H1 (cell line): ENCODE measurements around the gene AURKAIP1. TPM values are rescaled to one million over a fixed set of nuclear protein-coding genes. Genes with fewer than 3 reads are reported as not detected.

ENCODE experiments used
- CTCF ChIA-PET: fragments of 300-600 bp; sonication (Branson Sonifier 250); formaldehyde crosslinking; loops from one replicate; lab custom pipeline; 2021; ENCODE audit not compliant: partially characterized antibody; lab: Charles Lee
- POLR2A ChIA-PET: fragments of 300-600 bp; sonication (Branson Sonifier 250); formaldehyde crosslinking; loops from one replicate; lab custom pipeline; 2021; ENCODE audit warnings: inconsistent platforms; ENCODE audit not compliant: partially characterized antibody; lab: Charles Lee
- DNase-seq, 2 experiments: peaks; one replicate each; pipeline versions ENCODE4 v3.0.0 to v3.0.0-alpha.2; 2010 to 2022; ENCODE audit warnings: low spot score in 2 of 2, low read depth in 1 of 2, mixed read lengths in 1 of 2
- FAIRE-seq: peaks from 2 replicates; lab custom pipeline; 2011; peaks lifted over from hg19 to GRCh38; lab: Jason Lieb, UNC
- H2AFZ ChIP-seq: 2 replicates; pipeline ENCODE4 v1.8.1; 2012; ENCODE audit warnings: low read length, inconsistent platforms
- H2AK5ac ChIP-seq: 2 replicates; pipeline ENCODE4 v1.6.1; 2013; ENCODE audit warnings: low read depth, low read length
- H2BK120ac ChIP-seq: replicated peaks from 2 replicates; pipeline ENCODE3; 2013; ENCODE audit warnings: low read depth, low read length, inconsistent platforms
- H2BK12ac ChIP-seq: 2 replicates; pipeline ENCODE4 v1.6.1; 2013; ENCODE audit warnings: low read depth, low read length
- H2BK15ac ChIP-seq: 2 replicates; pipeline ENCODE4 v1.6.1; 2013; ENCODE audit warnings: low read length
- H2BK20ac ChIP-seq: 2 replicates; pipeline ENCODE4 v1.6.1; 2013; ENCODE audit warnings: low read length
- H2BK5ac ChIP-seq: 2 replicates; pipeline ENCODE4 v1.6.1; 2013; ENCODE audit warnings: low read depth, low read length
- H3K14ac ChIP-seq: 2 replicates; pipeline ENCODE4 v1.6.1; 2013; ENCODE audit warnings: inconsistent platforms; ENCODE audit not compliant: insufficient read length
- H3K18ac ChIP-seq: 2 replicates; pipeline ENCODE4 v1.6.1; 2013; ENCODE audit warnings: low read length; ENCODE audit errors: extremely low read depth
- H3K23ac ChIP-seq: 2 replicates; pipeline ENCODE4 v1.6.1; 2013; ENCODE audit warnings: inconsistent platforms; ENCODE audit not compliant: insufficient read length
- H3K23me2 ChIP-seq: 2 replicates; pipeline ENCODE4 v1.6.1; 2013; ENCODE audit warnings: low read depth, low read length
- H3K27ac ChIP-seq: 2 replicates; pipeline ENCODE4 v1.6.1; 2011; ENCODE audit warnings: low read depth, low read length, inconsistent platforms
- H3K27me3 ChIP-seq, 4 experiments: replicated peaks in 1 of 4; 1 replicate in 1 of 4; 2 replicates in 3 of 4; pipeline versions ENCODE4 v1.6.1 to v1.8.1; 2011 to 2013; ENCODE audit warnings: low read length in 3 of 4, mild to moderate bottlenecking in 3 of 4, inconsistent platforms in 2 of 4, mixed read lengths in 2 of 4, moderate library complexity in 1 of 4; ENCODE audit not compliant: control insufficient read depth in 3 of 4, insufficient read depth in 3 of 4; ENCODE audit errors: extremely low read depth in 1 of 4
- H3K36me3 ChIP-seq, 4 experiments: 2 replicates each; pipeline versions ENCODE4 v1.6.1 to v1.8.1; 2011 to 2013; ENCODE audit warnings: mild to moderate bottlenecking in 4 of 4, low read length in 3 of 4, moderate library complexity in 2 of 4, control low read depth in 1 of 4, inconsistent platforms in 1 of 4; ENCODE audit not compliant: insufficient read depth in 4 of 4, control insufficient read depth in 2 of 4
- H3K4ac ChIP-seq: replicated peaks from 2 replicates; pipeline ENCODE3; 2013; ENCODE audit warnings: low read length, low read depth, mixed read lengths, inconsistent platforms; ENCODE audit not compliant: insufficient read length
- H3K4me1 ChIP-seq, 4 experiments: replicated peaks in 1 of 4; 1 replicate in 1 of 4; 2 replicates in 3 of 4; pipeline versions ENCODE4 v1.6.1 to v1.8.1; 2011 to 2013; ENCODE audit warnings: low read length in 3 of 4, inconsistent platforms in 2 of 4, mixed read lengths in 1 of 4; ENCODE audit not compliant: insufficient read depth in 4 of 4, control insufficient read depth in 3 of 4
- H3K4me2 ChIP-seq, 2 experiments: 2 replicates each; pipeline versions ENCODE4 v1.6.1 to v1.8.1; 2011 to 2013; ENCODE audit warnings: low read depth in 2 of 2, low read length in 2 of 2, control low read depth in 1 of 2, inconsistent platforms in 1 of 2, mild to moderate bottlenecking in 1 of 2; ENCODE audit not compliant: insufficient read depth in 1 of 2
- H3K4me3 ChIP-seq, 4 experiments: fragments of 200-600, 300-600 bp in 1 of 4; sonication (generic), shearing (Covaris generic), sonication (Bioruptor Twin) in 1 of 4; 2 replicates each; pipeline versions ENCODE4 v1.5.1 to v1.8.1; 2011 to 2016; ENCODE audit warnings: low read length in 4 of 4, low read depth in 3 of 4, control low read depth in 2 of 4, inconsistent platforms in 2 of 4, mild to moderate bottlenecking in 2 of 4, mixed read lengths in 1 of 4, moderate library complexity in 1 of 4; ENCODE audit not compliant: insufficient read depth in 2 of 4; ENCODE audit errors: extremely low read depth in 1 of 4
- H3K56ac ChIP-seq: replicated peaks from 2 replicates; pipeline ENCODE3; 2013; ENCODE audit warnings: low read depth, mild to moderate bottlenecking, mixed read lengths, low read length, inconsistent platforms; ENCODE audit not compliant: insufficient read length
- H3K79me1 ChIP-seq: 2 replicates; pipeline ENCODE4 v1.6.1; 2013; ENCODE audit warnings: low read depth, low read length, control low read depth
- H3K79me2 ChIP-seq, 2 experiments: 2 replicates each; pipeline versions ENCODE4 v1.6.1 to v1.8.1; 2012 to 2013; ENCODE audit warnings: low read length in 2 of 2, mild to moderate bottlenecking in 2 of 2, inconsistent platforms in 1 of 2; ENCODE audit not compliant: insufficient read depth in 2 of 2, control insufficient read depth in 1 of 2
- H3K9ac ChIP-seq, 4 experiments: replicated peaks in 1 of 4; 1 replicate in 1 of 4; 2 replicates in 3 of 4; pipeline versions ENCODE4 v1.6.1 to v1.8.1; 2011 to 2013; ENCODE audit warnings: low read depth in 3 of 4, low read length in 3 of 4, control low read depth in 2 of 4, mild to moderate bottlenecking in 2 of 4, moderate library complexity in 2 of 4, inconsistent platforms in 1 of 4; ENCODE audit errors: extremely low read depth in 1 of 4
- H3K9me3 ChIP-seq, 2 experiments: 2 replicates each; pipeline versions ENCODE4 v1.6.1 to v1.8.1; 2012 to 2013; ENCODE audit warnings: mild to moderate bottlenecking in 2 of 2, moderate library complexity in 2 of 2, control low read depth in 1 of 2, inconsistent platforms in 1 of 2, low read depth in 1 of 2, low read length in 1 of 2, mixed read lengths in 1 of 2; ENCODE audit not compliant: insufficient read depth in 2 of 2
- H4K20me1 ChIP-seq, 2 experiments: replicated peaks in 1 of 2; 2 replicates each; pipeline versions ENCODE3 to v1.8.1; 2011 to 2013; ENCODE audit warnings: inconsistent platforms in 2 of 2, low read length in 2 of 2, mild to moderate bottlenecking in 1 of 2; ENCODE audit not compliant: insufficient read depth in 2 of 2, control insufficient read depth in 1 of 2
- H4K5ac ChIP-seq: 2 replicates; pipeline ENCODE4 v1.6.1; 2013; ENCODE audit warnings: low read length, low read depth, mixed read lengths, inconsistent platforms; ENCODE audit not compliant: insufficient read length
- H4K8ac ChIP-seq: 2 replicates; pipeline ENCODE4 v1.8.0; 2013; ENCODE audit warnings: mild to moderate bottlenecking, moderate library complexity, low read length, inconsistent platforms; ENCODE audit not compliant: insufficient read depth; ENCODE audit errors: extremely low read depth
- H4K91ac ChIP-seq: replicated peaks from 2 replicates; pipeline ENCODE3; 2013; ENCODE audit warnings: low read length, mixed read lengths, inconsistent platforms; ENCODE audit not compliant: insufficient read length
- CBX5 ChIP-seq: fragments of 300-800, 300-1000 bp; sonication (generic); IDR thresholded peaks from 2 replicates; pipeline ENCODE4 v1.7.1; 2016; ENCODE audit warnings: antibody characterized with exemption, low read length, low read depth
- PHF8 ChIP-seq: fragments of 200-600 bp; sonication (generic); conservative IDR thresholded peaks from 2 replicates; pipeline ENCODE4 v1.7.1; 2012; ENCODE audit warnings: low read depth, mild to moderate bottlenecking, inconsistent platforms, low read length, moderate library complexity
- SP1 ChIP-seq: IDR thresholded peaks from 2 replicates; pipeline ENCODE4 v1.6.1; 2011; ENCODE audit warnings: low read depth, low read length
- WGBS, 2 experiments: shearing (Covaris generic) in 1 of 2; methylation state at CpG; one replicate each; pipeline versions ENCODE4 v1.1.6 to v1.1.7; 2013 to 2015; ENCODE audit warnings: low lambda C conversion rate in 2 of 2, mixed read lengths in 2 of 2, inconsistent platforms in 1 of 2, low coverage in 1 of 2, missing lambda C conversion rate in 1 of 2; ENCODE audit not compliant: insufficient replicate concordance in 2 of 2, insufficient coverage in 1 of 2, insufficient read length in 1 of 2; ENCODE audit errors: extremely low coverage in 1 of 2, missing lambda C conversion rate in 1 of 2; 5-methylcytosine and 5-hydroxymethylcytosine counted together
- polyA plus RNA-seq, 7 experiments: library from polyadenylated mRNA; depleted of rRNA in 3 of 7; stranded (reverse) in 5 of 7; unstranded in 2 of 7; fragments of >200 nt in 5 of 7; fragments of 200-250 nt in 2 of 7; gene quantifications; 1 replicate in 5 of 7; 2 replicates in 1 of 7; 4 replicates in 1 of 7; pipeline versions ENCODE4 v1.2.1 to v1.2.3, GENCODE V29; 2011 to 2013; ENCODE audit warnings: missing spikeins in 2 of 7, mixed read lengths in 2 of 7
- total RNA-seq: library from RNA; stranded (reverse); fragmentation: NEBNext Ultra II Directional; extraction: Animal tissue kit (Norgen Biotek cat#: 25700); gene quantifications from 2 replicates; pipeline ENCODE4 v1.2.1, GENCODE V29; 2021
- TF ChIP-seq, protein P1 (sequence below), 3 experiments: IDR thresholded peaks; 1 replicate in 2 of 3; 2 replicates in 1 of 3; pipeline versions ENCODE4 v1.5.1 to v1.6.1; 2011; ENCODE audit warnings: low read length in 3 of 3, mild to moderate bottlenecking in 3 of 3, inconsistent platforms in 2 of 3, low read depth in 1 of 3, moderate library complexity in 1 of 3; ENCODE audit not compliant: insufficient read depth in 1 of 3; ENCODE audit errors: control extremely low read depth in 1 of 3

The AURKAIP1 gene
- total and polyA plus RNA-seq, 2 of the 8 experiments (the other 6 are each of a cell fraction or from before 2014, with no cell fraction given), result 87.8 to 194 TPM

DNA sequence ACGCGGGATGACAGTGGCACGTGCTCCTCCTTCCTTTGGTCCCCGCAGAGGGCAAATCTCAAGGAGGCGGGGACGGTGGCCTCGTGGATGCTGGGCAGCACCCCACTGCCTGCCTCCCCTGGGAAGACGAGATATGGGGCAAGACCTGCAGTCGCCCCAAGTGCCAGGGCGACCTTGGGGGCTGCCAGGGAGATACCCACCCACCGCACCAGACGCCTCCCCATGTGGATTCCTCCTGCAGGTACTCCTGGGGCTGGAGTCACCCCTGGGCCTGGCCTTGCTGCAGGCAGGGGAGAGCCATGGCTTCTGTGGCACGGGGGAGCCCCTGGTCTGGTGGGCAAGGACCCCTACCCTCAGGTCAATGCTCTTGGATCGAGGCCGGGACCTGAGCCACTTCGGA is 5.9 kb upstream of the AURKAIP1 start:
- H3K18ac ChIP-seq, result no peak overlapping the region
- H2BK20ac ChIP-seq, result no peak overlapping the region
- no peak overlapping the region for H3K14ac ChIP-seq
- peaks cover 0 to 7% (median 2%) of the 10 kb centered on the region in 4 experiments; a peak in 4 of 8 replicates for H3K36me3 ChIP-seq
- 97% methylated on average over 15 of the region's 16 CpGs; no CpG with 5 or more reads in 1 of the 2 experiments for WGBS, 2 experiments
- no peak overlapping the region for H3K23ac ChIP-seq
- CTCF ChIA-PET, result interaction anchor here (1.0 to 1.4 kb wide), 3 partner anchors 9 to 10 kb away, joined by 3 read pairs; no protein-coding TSS in a partner anchor
- no peak overlapping the region for H2BK120ac ChIP-seq
- no peak overlapping the region for H4K91ac ChIP-seq
- H3K56ac ChIP-seq, result no peak overlapping the region
- H3K9ac ChIP-seq, result no peak overlapping the region
- H2BK5ac ChIP-seq, result no peak overlapping the region
- peaks cover 2% of the 10 kb centered on the region; the same call in 1 of the 2 replicates for H3K23me2 ChIP-seq
- no peak overlapping the region for H4K8ac ChIP-seq
- H4K20me1 ChIP-seq, result peaks cover 0 to 4% of the 10 kb centered on the region in 2 experiments
- no peaks in the 10 kb centered on the region; a peak in 4 of 7 replicates for H3K4me1 ChIP-seq
- no peak overlapping the region for H3K27ac ChIP-seq
- H2AK5ac ChIP-seq, result no peak overlapping the region
- no peaks in the 10 kb centered on the region for H3K79me2 ChIP-seq
- no peak overlapping the region for H2AFZ ChIP-seq
- H3K4me2 ChIP-seq, result no peak overlapping the region
- no peaks in the 10 kb centered on the region for H3K9me3 ChIP-seq
- no peak for TF ChIP-seq CBX5
- TF ChIP-seq SP1, result no peak
- no peak for TF ChIP-seq PHF8
- TF ChIP-seq, protein P1, sequence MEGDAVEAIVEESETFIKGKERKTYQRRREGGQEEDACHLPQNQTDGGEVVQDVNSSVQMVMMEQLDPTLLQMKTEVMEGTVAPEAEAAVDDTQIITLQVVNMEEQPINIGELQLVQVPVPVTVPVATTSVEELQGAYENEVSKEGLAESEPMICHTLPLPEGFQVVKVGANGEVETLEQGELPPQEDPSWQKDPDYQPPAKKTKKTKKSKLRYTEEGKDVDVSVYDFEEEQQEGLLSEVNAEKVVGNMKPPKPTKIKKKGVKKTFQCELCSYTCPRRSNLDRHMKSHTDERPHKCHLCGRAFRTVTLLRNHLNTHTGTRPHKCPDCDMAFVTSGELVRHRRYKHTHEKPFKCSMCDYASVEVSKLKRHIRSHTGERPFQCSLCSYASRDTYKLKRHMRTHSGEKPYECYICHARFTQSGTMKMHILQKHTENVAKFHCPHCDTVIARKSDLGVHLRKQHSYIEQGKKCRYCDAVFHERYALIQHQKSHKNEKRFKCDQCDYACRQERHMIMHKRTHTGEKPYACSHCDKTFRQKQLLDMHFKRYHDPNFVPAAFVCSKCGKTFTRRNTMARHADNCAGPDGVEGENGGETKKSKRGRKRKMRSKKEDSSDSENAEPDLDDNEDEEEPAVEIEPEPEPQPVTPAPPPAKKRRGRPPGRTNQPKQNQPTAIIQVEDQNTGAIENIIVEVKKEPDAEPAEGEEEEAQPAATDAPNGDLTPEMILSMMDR (IDR thresholded peaks at IDR 0.05; ENCODE audit: control extremely low read depth in 1 of 3, insufficient read depth in 1 of 3, low read depth in 1 of 3, low read length in 3 of 3), result no peak
- H2BK15ac ChIP-seq, result no peak overlapping the region
- H3K79me1 ChIP-seq, result peaks cover 4% of the 10 kb centered on the region; the same call in 1 of the 2 replicates
- POLR2A ChIA-PET, result interaction anchor here (1.6 to 33.4 kb wide), 2 partner anchors 9 to 15 kb away, joined by 4 to 719 read pairs; partner anchors contain the start of genes CCNL2 and MRPL20
- no peak overlapping the region for H3K4ac ChIP-seq
- no peak overlapping the region for H4K5ac ChIP-seq
- FAIRE-seq (no peak), DNase-seq (no peak)
- H3K27me3 ChIP-seq, result no peaks in the 10 kb centered on the region
- no peak overlapping the region for H3K4me3 ChIP-seq
- no peak overlapping the region for H2BK12ac ChIP-seq
